NCI-H2196 (cell line): ENCODE results near the gene TAB2.
A peak's percentile ranks its signal among the peaks of the same experiment; 100 is the strongest.
"Not testable (repeated sequence)": the region's sequence is repeated elsewhere in the genome, so short reads cannot be mapped to it uniquely, and the experiment has no call there.

Experiments used
- DNase-seq: peaks from one replicate; lab custom pipeline; 2025; ENCODE audit not compliant: unreplicated experiment; lab: John Stamatoyannopoulos, UW

Gene TAB2

GRCh38 chr6:149456311-149457021, 139.0 kb downstream of the TAB2 start:
- no peak for DNase-seq

GRCh38 chr6:149457316-149457884, 139.9 kb downstream of the TAB2 start:
- peak; percentile 31 for DNase-seq

GRCh38 chr6:149458196-149458595, 140.7 kb downstream of the TAB2 start:
- DNase-seq: no peak

GRCh38 chr6:149458806-149459205, 141.3 kb downstream of the TAB2 start:
- DNase-seq: no peak

GRCh38 chr6:149459761-149460160, 142.2 kb downstream of the TAB2 start:
- no peak for DNase-seq

- not testable (repeated sequence) for DNase-seq
These were observed 142.7 kb downstream of the TAB2 start for GRCh38 chr6:149460249-149460648.
